WTC11 (cell line): ENCODE measurements around the gene BTC.

ENCODE experiments used
- CREB1 ChIP-seq: sonication (generic); formaldehyde crosslinking; IDR thresholded peaks from 2 replicates; pipeline ENCODE4 v1.8.0; 2023; ENCODE audit warnings: mild to moderate bottlenecking, missing genetic modification reagents
- CTCF ChIP-seq: fragments of 200-600 bp; IDR thresholded peaks from 2 replicates; pipeline ENCODE4 v1.8.0; 2022; ENCODE audit warnings: antibody characterized with exemption
- E2F5 ChIP-seq: sonication (generic); formaldehyde crosslinking; IDR thresholded peaks from 2 replicates; pipeline ENCODE4 v1.8.1; 2022; ENCODE audit warnings: mild to moderate bottlenecking, moderate library complexity, missing genetic modification reagents
- IRF2 ChIP-seq: sonication (generic); formaldehyde crosslinking; IDR thresholded peaks from 2 replicates; pipeline ENCODE4 v1.8.0; 2022; ENCODE audit warnings: low read depth, missing genetic modification reagents, borderline replicate concordance
- MXD4 ChIP-seq: fragments of 250-450 bp; sonication (Bioruptor Pico); IDR thresholded peaks from 2 replicates; pipeline ENCODE4 v1.8.0; 2021; ENCODE audit warnings: mild to moderate bottlenecking, moderate library complexity, borderline replicate concordance
- NFATC4 ChIP-seq: fragments of 250-450 bp; sonication (Bioruptor Pico); IDR thresholded peaks from 2 replicates; pipeline ENCODE4 v1.9.0; 2021; ENCODE audit warnings: mild to moderate bottlenecking
- NR2C2 ChIP-seq: sonication (generic); formaldehyde crosslinking; IDR thresholded peaks from 2 replicates; pipeline ENCODE4 v1.8.0; 2022; ENCODE audit warnings: mild to moderate bottlenecking, missing genetic modification reagents
- NR3C1 ChIP-seq: sonication (generic); formaldehyde crosslinking; conservative IDR thresholded peaks from 2 replicates; pipeline ENCODE4 v1.8.1; 2023; ENCODE audit warnings: low read depth, mild to moderate bottlenecking, missing genetic modification reagents
- OVOL2 ChIP-seq: fragments of 250-450 bp; sonication (Bioruptor Pico); IDR thresholded peaks from 2 replicates; pipeline ENCODE4 v1.9.0; 2021; ENCODE audit warnings: mild to moderate bottlenecking, borderline replicate concordance
- STAT6 ChIP-seq: sonication (generic); formaldehyde crosslinking; conservative IDR thresholded peaks from 2 replicates; pipeline ENCODE4 v1.8.1; 2023; ENCODE audit warnings: mild to moderate bottlenecking, low read depth, missing genetic modification reagents, moderate library complexity
- ZBTB43 ChIP-seq: sonication (generic); formaldehyde crosslinking; IDR thresholded peaks from 2 replicates; pipeline ENCODE4 v1.8.1; 2023; ENCODE audit warnings: mild to moderate bottlenecking, missing genetic modification reagents
- ZNF138 ChIP-seq: sonication (generic); formaldehyde crosslinking; conservative IDR thresholded peaks from 2 replicates; pipeline ENCODE4 v1.8.1; 2022; ENCODE audit warnings: mild to moderate bottlenecking, moderate library complexity, missing genetic modification reagents
- ZNF263 ChIP-seq: sonication (generic); formaldehyde crosslinking; IDR thresholded peaks from 2 replicates; pipeline ENCODE4 v1.8.1; 2022; ENCODE audit warnings: low read depth, mild to moderate bottlenecking, moderate library complexity, missing genetic modification reagents
- TF ChIP-seq, protein P1 (sequence below): sonication (generic); formaldehyde crosslinking; IDR thresholded peaks from 2 replicates; pipeline ENCODE4 v1.8.1; 2023; ENCODE audit warnings: mild to moderate bottlenecking, missing genetic modification reagents, borderline replicate concordance

DNA sequence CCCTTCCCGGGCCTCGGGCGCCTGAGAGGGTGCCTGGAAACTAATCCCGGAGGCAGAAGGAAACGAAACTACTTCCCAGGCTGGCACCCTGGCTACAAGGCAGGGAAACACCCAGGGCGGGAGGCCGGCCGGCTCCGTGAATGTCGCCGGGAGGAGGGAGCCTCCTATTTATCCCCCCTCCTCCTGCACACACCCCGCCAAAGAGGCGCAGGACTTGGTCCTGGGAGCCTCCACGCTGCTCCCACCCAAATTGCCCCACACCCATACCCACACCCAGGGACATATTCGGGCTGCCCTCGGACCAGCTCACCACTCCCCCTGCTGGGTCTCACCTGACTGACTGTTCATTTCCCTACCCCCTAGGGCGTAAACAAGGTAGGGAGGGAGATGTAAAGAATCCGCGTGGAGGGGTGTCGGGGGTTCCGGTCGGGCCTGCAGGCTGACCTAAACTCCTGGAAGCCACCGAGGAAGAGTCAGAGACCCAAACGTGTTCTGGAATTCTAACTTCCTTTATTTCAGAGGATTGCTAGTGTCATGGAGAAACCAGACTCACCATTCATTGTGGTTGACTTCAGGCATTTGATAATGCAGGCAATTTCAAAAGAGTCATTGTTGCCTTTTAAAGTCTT is at the start of gene BTC:
- TF ChIP-seq CTCF (no peak), OVOL2 (no peak), ZNF138 (CRISPR knock-in tag) (no peak), NR2C2 (no peak), CREB1 (CRISPR knock-in tag) (no peak), NR3C1 (CRISPR knock-in tag) (no peak), ZBTB43 (CRISPR knock-in tag) (no peak), NFATC4 (CRISPR knock-in tag) (no peak), ZNF263 (no peak), STAT6 (no peak), E2F5 (CRISPR knock-in tag) (no peak), MXD4 (no peak), IRF2 (CRISPR knock-in tag) (no peak)
- TF ChIP-seq, protein P1, sequence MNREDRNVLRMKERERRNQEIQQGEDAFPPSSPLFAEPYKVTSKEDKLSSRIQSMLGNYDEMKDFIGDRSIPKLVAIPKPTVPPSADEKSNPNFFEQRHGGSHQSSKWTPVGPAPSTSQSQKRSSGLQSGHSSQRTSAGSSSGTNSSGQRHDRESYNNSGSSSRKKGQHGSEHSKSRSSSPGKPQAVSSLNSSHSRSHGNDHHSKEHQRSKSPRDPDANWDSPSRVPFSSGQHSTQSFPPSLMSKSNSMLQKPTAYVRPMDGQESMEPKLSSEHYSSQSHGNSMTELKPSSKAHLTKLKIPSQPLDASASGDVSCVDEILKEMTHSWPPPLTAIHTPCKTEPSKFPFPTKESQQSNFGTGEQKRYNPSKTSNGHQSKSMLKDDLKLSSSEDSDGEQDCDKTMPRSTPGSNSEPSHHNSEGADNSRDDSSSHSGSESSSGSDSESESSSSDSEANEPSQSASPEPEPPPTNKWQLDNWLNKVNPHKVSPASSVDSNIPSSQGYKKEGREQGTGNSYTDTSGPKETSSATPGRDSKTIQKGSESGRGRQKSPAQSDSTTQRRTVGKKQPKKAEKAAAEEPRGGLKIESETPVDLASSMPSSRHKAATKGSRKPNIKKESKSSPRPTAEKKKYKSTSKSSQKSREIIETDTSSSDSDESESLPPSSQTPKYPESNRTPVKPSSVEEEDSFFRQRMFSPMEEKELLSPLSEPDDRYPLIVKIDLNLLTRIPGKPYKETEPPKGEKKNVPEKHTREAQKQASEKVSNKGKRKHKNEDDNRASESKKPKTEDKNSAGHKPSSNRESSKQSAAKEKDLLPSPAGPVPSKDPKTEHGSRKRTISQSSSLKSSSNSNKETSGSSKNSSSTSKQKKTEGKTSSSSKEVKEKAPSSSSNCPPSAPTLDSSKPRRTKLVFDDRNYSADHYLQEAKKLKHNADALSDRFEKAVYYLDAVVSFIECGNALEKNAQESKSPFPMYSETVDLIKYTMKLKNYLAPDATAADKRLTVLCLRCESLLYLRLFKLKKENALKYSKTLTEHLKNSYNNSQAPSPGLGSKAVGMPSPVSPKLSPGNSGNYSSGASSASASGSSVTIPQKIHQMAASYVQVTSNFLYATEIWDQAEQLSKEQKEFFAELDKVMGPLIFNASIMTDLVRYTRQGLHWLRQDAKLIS (CRISPR knock-in tag) = 0 out of 2 replicates have a peak, but pooled peaks have one; percentile 57
